Fibroblast of lung (primary cell): ENCODE data around the gene IGF1R. TPM values are rescaled to one million over a fixed set of nuclear protein-coding genes. Genes with fewer than 3 reads are reported as not detected.

Source experiments
- DNase-seq, 2 donors: peaks; one replicate each; pipeline versions ENCODE4 v3.0.0 to v3.0.0-alpha.2; 2010; ENCODE audit warnings: low read depth in 2 of 2
- H2AFZ ChIP-seq: 2 replicates; pipeline ENCODE4 v1.5.1; 2012; ENCODE audit warnings: low read length, control low read depth, inconsistent platforms
- H3K27ac ChIP-seq: 2 replicates; pipeline ENCODE4 v1.5.1; 2011; ENCODE audit warnings: low read length, control low read depth; ENCODE audit not compliant: insufficient read depth
- H3K27me3 ChIP-seq: 2 replicates; pipeline ENCODE4 v1.5.1; 2011; ENCODE audit warnings: mild to moderate bottlenecking, low read length; ENCODE audit not compliant: control insufficient read depth, insufficient read depth
- H3K36me3 ChIP-seq: 2 replicates; pipeline ENCODE4 v1.5.1; 2011; ENCODE audit warnings: low read length; ENCODE audit not compliant: control insufficient read depth, insufficient read depth
- H3K4me1 ChIP-seq: 2 replicates; pipeline ENCODE4 v1.5.1; 2011; ENCODE audit warnings: low read length; ENCODE audit not compliant: control insufficient read depth, insufficient read depth; ENCODE audit errors: extremely low read depth
- H3K4me2 ChIP-seq: 2 replicates; pipeline ENCODE4 v1.5.1; 2011; ENCODE audit warnings: low read length, control low read depth; ENCODE audit not compliant: insufficient read depth; ENCODE audit errors: extremely low read depth
- H3K4me3 ChIP-seq, 4 experiments: fragments of 200-600 bp in 1 of 4; sonication (generic) in 1 of 4; replicated peaks in 1 of 4; 2 replicates each; pipeline ENCODE4 v1.5.1; 2011 to 2016; ENCODE audit warnings: low read length in 4 of 4, low read depth in 3 of 4, mild to moderate bottlenecking in 3 of 4, control low read depth in 2 of 4, inconsistent platforms in 1 of 4, mixed read lengths in 1 of 4; ENCODE audit not compliant: insufficient read depth in 1 of 4; ENCODE audit errors: control extremely low read depth in 1 of 4
- H3K79me2 ChIP-seq: 2 replicates; pipeline ENCODE4 v1.5.1; 2012; ENCODE audit warnings: mild to moderate bottlenecking, low read length, inconsistent platforms; ENCODE audit not compliant: control insufficient read depth, insufficient read depth
- H3K9ac ChIP-seq: 2 replicates; pipeline ENCODE4 v1.5.1; 2011; ENCODE audit warnings: mild to moderate bottlenecking, low read length, control low read depth; ENCODE audit not compliant: insufficient read depth
- H3K9me3 ChIP-seq: 2 replicates; pipeline ENCODE4 v1.5.1; 2012; ENCODE audit warnings: low read depth, low read length; ENCODE audit not compliant: control insufficient read depth, insufficient read depth
- H4K20me1 ChIP-seq: 2 replicates; pipeline ENCODE4 v1.5.1; 2011; ENCODE audit warnings: low read length; ENCODE audit not compliant: control insufficient read depth, insufficient read depth; ENCODE audit errors: extremely low read depth
- EZH2 ChIP-seq: IDR thresholded peaks from 2 replicates; pipeline ENCODE4 v1.5.1; 2012; ENCODE audit warnings: low read length, control low read depth, mild to moderate bottlenecking; ENCODE audit errors: missing control alignments
- polyA plus RNA-seq, 2 donors: library from polyadenylated mRNA; depleted of rRNA in 1 of 2; stranded (reverse) in 1 of 2; unstranded in 1 of 2; fragments of >200 nt; gene quantifications; 2 replicates each; pipeline ENCODE4 v1.2.1, GENCODE V29; 2011 to 2012; ENCODE audit warnings: missing spikeins in 1 of 2
- total RNA-seq: library from RNA; depleted of rRNA; stranded (reverse); fragments of >200 nt; gene quantifications from 2 replicates; pipeline ENCODE4 v1.2.1, GENCODE V29; 2014
- TF ChIP-seq, protein P1 (sequence below), 2 donors: IDR thresholded peaks in 1 of 2; conservative IDR thresholded peaks in 1 of 2; 1 replicate in 1 of 2; 2 replicates in 1 of 2; pipeline ENCODE4 v1.5.1; 2011 to 2012; ENCODE audit warnings: low read length in 2 of 2, control low read depth in 1 of 2, inconsistent platforms in 1 of 2, low read depth in 1 of 2, mild to moderate bottlenecking in 1 of 2

The IGF1R gene
- total and polyA plus RNA-seq, 2 donors (not counting 1 experiment from before 2014, with no cell fraction given): 14.6 to 28.6 TPM

GRCh38 chr15:98690272-98690950 lies 42.1 kb downstream of the IGF1R start:
- peak; percentile 33 to 66 for DNase-seq
- no peak overlapping the region for H3K9ac ChIP-seq
- no peaks in the 10 kb centered on the region for H3K27me3 ChIP-seq
- no peak overlapping the region for H2AFZ ChIP-seq
- H3K36me3 ChIP-seq: no peaks in the 10 kb centered on the region
- no peak overlapping the region for H3K27ac ChIP-seq
- peaks cover 61% of the 10 kb centered on the region for H3K79me2 ChIP-seq
- no peaks in the 10 kb centered on the region for H3K9me3 ChIP-seq
- H4K20me1 ChIP-seq: no peaks in the 10 kb centered on the region
- H3K4me1 ChIP-seq: peaks cover 11% of the 10 kb centered on the region
- no peak overlapping the region for H3K4me3 ChIP-seq
- no peak for TF ChIP-seq EZH2
- TF ChIP-seq, protein P1, sequence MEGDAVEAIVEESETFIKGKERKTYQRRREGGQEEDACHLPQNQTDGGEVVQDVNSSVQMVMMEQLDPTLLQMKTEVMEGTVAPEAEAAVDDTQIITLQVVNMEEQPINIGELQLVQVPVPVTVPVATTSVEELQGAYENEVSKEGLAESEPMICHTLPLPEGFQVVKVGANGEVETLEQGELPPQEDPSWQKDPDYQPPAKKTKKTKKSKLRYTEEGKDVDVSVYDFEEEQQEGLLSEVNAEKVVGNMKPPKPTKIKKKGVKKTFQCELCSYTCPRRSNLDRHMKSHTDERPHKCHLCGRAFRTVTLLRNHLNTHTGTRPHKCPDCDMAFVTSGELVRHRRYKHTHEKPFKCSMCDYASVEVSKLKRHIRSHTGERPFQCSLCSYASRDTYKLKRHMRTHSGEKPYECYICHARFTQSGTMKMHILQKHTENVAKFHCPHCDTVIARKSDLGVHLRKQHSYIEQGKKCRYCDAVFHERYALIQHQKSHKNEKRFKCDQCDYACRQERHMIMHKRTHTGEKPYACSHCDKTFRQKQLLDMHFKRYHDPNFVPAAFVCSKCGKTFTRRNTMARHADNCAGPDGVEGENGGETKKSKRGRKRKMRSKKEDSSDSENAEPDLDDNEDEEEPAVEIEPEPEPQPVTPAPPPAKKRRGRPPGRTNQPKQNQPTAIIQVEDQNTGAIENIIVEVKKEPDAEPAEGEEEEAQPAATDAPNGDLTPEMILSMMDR (conservative IDR thresholded peaks at IDR 0.05 in 1 of 2, IDR thresholded peaks at IDR 0.05 in 1 of 2; ENCODE audit: low read depth in 1 of 2, low read length in 2 of 2): no peak
- no peak overlapping the region for H3K4me2 ChIP-seq

DNA sequence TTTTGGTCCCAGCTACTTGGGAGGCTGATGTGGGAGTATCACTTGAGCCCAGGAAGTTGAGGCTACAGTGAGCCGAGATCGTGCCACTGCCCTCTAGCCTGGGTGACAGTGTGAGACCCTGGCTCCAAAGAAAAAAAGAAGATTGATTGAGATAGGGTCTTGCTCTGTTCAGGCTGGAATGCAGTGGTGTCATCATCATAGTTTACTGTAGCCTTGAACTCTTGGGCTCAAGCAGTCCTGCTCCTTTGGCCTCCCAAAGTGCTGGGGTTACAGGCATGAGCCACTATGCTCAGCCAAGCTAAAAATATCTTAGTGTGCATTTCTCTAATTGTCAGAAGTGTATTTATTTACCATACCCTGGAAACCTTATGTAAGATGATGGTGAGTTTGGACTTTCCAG lies 43.9 kb downstream of the IGF1R start:
- Histone ChIP-seq H4K20me1 (no peaks in the 10 kb centered on the region), H3K9me3 (no peaks in the 10 kb centered on the region), H2AFZ (no peak overlapping the region), H3K79me2 (peaks cover 53% of the 10 kb centered on the region), H3K27me3 (no peaks in the 10 kb centered on the region), H3K27ac (no peak overlapping the region), H3K4me2 (no peak overlapping the region), H3K9ac (no peak overlapping the region), H3K4me3 (no peak overlapping the region), H3K36me3 (no peaks in the 10 kb centered on the region), H3K4me1 (peaks cover 11% of the 10 kb centered on the region)
- TF ChIP-seq EZH2: no peak
- TF ChIP-seq, protein P1 (conservative IDR thresholded peaks at IDR 0.05 in 1 of 2, IDR thresholded peaks at IDR 0.05 in 1 of 2; ENCODE audit: low read depth in 1 of 2, low read length in 2 of 2): no peak
- DNase-seq: no peak

GRCh38 chr15:98694161-98694560 lies 45.8 kb downstream of the IGF1R start:
- H3K4me1 ChIP-seq: peaks cover 5% of the 10 kb centered on the region
- H3K36me3 ChIP-seq: no peaks in the 10 kb centered on the region
- no peaks in the 10 kb centered on the region for H4K20me1 ChIP-seq
- no peak overlapping the region for H3K9ac ChIP-seq
- peaks cover 46% of the 10 kb centered on the region for H3K79me2 ChIP-seq
- no peak overlapping the region for H3K4me2 ChIP-seq
- H3K9me3 ChIP-seq: no peaks in the 10 kb centered on the region
- no peak overlapping the region for H2AFZ ChIP-seq
- no peak overlapping the region for H3K27ac ChIP-seq
- no peaks in the 10 kb centered on the region for H3K27me3 ChIP-seq
- no peak for DNase-seq
- H3K4me3 ChIP-seq: no peak overlapping the region
- TF ChIP-seq, protein P1 (conservative IDR thresholded peaks at IDR 0.05 in 1 of 2, IDR thresholded peaks at IDR 0.05 in 1 of 2; ENCODE audit: low read depth in 1 of 2, low read length in 2 of 2): no peak
- TF ChIP-seq EZH2: no peak
